NCI-H2107 treated with DMSO at 0.1 percent for 48 hours (cell line): ENCODE results near the gene COL2A1.

ENCODE experiments used
- DNase-seq: peaks from one replicate; lab custom pipeline; 2025; ENCODE audit not compliant: unreplicated experiment; lab: John Stamatoyannopoulos, UW

COL2A1 gene

GRCh38 chr12:48015954-48016353, 11.7 kb upstream of the COL2A1 start:
- DNase-seq = no peak

- DNase-seq = no peak
Observed at GRCh38 chr12:48015129-48015528, 10.9 kb upstream of the COL2A1 start.

- DNase-seq = no peak
Observed at GRCh38 chr12:48013287-48013686, 9.0 kb upstream of the COL2A1 start.

GRCh38 chr12:48012070-48012469, 7.8 kb upstream of the COL2A1 start:
- DNase-seq = no peak

- no peak for DNase-seq
Observed at GRCh38 chr12:48010366-48010970, 6.2 kb upstream of the COL2A1 start.

GRCh38 chr12:48009471-48009870, 5.2 kb upstream of the COL2A1 start:
- DNase-seq = no peak

- no peak for DNase-seq
Observed at GRCh38 chr12:48008950-48009349, 4.7 kb upstream of the COL2A1 start.

- DNase-seq = no peak
Observed at GRCh38 chr12:48008349-48008748, 4.1 kb upstream of the COL2A1 start.

GRCh38 chr12:48007206-48007605, 2.9 kb upstream of the COL2A1 start:
- no peak for DNase-seq

GRCh38 chr12:48005750-48006021, 1.4 kb upstream of the COL2A1 start:
- DNase-seq = no peak

GRCh38 chr12:48005001-48005749, 899 bp upstream of the COL2A1 start:
- no peak for DNase-seq

GRCh38 chr12:48003226-48004052, 837 bp downstream of the COL2A1 start:
- no peak for DNase-seq

GRCh38 chr12:48002773-48003218, 1.5 kb downstream of the COL2A1 start:
- no peak for DNase-seq

- DNase-seq = no peak
Observed at GRCh38 chr12:48002414-48002730, 1.9 kb downstream of the COL2A1 start.

- DNase-seq = peak; percentile 67
Observed at GRCh38 chr12:48001505-48002413, 2.5 kb downstream of the COL2A1 start.

- DNase-seq = peak; percentile 83
Observed at GRCh38 chr12:48000878-48001504, 3.3 kb downstream of the COL2A1 start.

- DNase-seq = no peak
Observed at GRCh38 chr12:47999816-48000215, 4.5 kb downstream of the COL2A1 start.

GRCh38 chr12:47997321-47997720, 7.0 kb downstream of the COL2A1 start:
- no peak for DNase-seq

GRCh38 chr12:47995981-47996401, 8.3 kb downstream of the COL2A1 start:
- DNase-seq = no peak

GRCh38 chr12:47993491-47993890, 10.8 kb downstream of the COL2A1 start:
- DNase-seq = no peak

- DNase-seq = no peak
Observed at GRCh38 chr12:47992776-47993175, 11.5 kb downstream of the COL2A1 start.
